HPDE6-E6E7 (cell line): Measurements from ENCODE around the gene MYO1C.
"Not testable (repeated sequence)": the region's sequence is repeated elsewhere in the genome, so short reads cannot be mapped to it uniquely, and the experiment has no call there.

Experiments used
- DNase-seq: peaks from one replicate; pipeline ENCODE4 v3.0.0; 2011; ENCODE audit warnings: missing footprints; ENCODE audit errors: extremely low spot score

The MYO1C gene, protein sequence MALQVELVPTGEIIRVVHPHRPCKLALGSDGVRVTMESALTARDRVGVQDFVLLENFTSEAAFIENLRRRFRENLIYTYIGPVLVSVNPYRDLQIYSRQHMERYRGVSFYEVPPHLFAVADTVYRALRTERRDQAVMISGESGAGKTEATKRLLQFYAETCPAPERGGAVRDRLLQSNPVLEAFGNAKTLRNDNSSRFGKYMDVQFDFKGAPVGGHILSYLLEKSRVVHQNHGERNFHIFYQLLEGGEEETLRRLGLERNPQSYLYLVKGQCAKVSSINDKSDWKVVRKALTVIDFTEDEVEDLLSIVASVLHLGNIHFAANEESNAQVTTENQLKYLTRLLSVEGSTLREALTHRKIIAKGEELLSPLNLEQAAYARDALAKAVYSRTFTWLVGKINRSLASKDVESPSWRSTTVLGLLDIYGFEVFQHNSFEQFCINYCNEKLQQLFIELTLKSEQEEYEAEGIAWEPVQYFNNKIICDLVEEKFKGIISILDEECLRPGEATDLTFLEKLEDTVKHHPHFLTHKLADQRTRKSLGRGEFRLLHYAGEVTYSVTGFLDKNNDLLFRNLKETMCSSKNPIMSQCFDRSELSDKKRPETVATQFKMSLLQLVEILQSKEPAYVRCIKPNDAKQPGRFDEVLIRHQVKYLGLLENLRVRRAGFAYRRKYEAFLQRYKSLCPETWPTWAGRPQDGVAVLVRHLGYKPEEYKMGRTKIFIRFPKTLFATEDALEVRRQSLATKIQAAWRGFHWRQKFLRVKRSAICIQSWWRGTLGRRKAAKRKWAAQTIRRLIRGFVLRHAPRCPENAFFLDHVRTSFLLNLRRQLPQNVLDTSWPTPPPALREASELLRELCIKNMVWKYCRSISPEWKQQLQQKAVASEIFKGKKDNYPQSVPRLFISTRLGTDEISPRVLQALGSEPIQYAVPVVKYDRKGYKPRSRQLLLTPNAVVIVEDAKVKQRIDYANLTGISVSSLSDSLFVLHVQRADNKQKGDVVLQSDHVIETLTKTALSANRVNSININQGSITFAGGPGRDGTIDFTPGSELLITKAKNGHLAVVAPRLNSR

DNA sequence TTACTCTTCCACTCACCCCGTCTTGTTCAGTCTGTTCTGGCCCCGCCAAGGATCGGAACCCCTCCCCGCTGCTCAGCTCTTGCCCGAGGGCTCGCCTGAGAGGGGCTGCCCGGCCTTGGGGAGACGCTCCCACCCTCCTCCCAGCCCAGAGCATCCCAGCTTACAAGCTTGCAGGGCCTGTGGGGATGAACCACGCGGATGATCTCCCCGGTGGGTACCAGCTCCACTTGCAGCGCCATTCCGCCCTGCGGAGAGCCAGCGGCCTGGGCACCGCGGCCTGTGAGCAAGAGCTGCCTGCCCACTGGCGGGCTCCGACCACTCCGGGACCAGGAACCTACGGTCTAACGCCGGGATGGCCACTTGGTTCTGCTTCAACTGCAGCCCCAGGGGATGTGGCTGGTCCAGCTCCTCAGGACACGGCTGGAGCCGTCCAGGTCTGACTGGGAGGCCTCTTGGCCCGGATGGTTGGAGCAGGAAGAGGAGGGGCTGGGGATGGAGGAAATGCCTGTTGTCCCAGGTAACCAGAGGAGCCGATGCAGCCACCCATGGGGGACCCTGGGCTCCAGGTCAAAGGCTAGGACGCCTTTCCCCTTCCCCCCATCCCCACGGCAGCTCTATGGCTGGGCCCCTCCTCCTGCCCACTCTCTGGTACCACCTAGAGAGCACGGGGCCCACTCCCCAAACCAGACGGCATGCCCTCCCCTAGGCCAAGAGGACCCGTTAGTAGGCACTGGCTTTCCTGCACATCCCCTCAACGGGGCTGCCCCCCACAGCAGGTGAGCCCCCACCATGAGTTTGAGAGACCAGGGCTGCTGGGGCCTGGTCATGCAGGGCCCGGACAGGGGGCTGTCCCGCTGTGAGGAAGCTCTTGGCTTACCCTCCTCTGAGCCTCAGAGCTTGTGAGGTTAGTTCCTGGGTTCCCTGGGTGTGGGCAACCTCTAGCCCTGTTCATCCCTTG is at the start of gene MYO1C:
TSS of gene MYO1C (minus strand) at position 438 of the 958 bp plus-strand sequence. CDS start at position 239, 199 bp downstream.
- no peak for DNase-seq

- no peak for DNase-seq
These were observed 49.0 kb upstream of the MYO1C start for GRCh38 chr17:1541367-1541904.

DNA sequence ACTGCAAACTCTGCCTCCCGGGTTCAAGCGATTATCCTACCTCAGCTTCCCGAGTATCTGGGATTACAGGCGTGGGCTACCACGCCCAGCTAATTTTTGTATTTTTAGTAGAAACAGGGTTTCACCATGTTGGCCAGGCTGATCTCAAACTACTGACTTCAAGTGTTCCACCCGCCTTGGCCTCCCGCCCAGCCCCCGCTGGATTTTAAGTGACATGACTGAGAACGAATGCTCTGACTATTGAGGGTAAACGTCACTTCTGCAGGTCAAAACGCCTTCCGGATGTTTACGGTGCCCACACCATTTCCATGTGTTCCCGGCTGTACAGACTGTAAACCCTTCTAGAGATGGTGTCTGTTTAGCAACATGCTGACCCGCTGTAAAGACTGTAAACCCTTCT is 47.3 kb upstream of the MYO1C start:
- no peak for DNase-seq

DNA sequence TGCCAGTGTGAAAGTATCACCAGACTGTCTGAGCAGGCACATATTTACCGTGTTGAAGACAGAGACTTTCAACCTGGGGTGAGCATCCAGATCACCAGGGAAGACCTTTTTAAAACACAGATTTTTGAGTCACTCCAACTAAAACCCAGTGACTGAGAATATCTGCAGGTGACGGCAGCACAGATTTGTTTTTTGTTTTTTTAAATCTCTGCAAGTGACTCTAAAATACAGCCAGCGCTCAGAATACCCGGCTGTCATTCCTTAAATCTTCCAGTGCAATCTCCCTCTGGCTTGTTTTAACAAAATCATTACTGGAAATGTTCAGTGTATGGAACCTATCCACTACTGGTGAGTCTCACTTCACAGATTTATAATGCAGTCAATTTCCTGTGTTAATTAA is 43.3 kb upstream of the MYO1C start:
- DNase-seq, result no peak

- DNase-seq, result no peak
These were observed 41.3 kb upstream of the MYO1C start for GRCh38 chr17:1533661-1534325.

- DNase-seq, result no peak
These were observed 40.5 kb upstream of the MYO1C start for GRCh38 chr17:1532836-1533602.

DNA sequence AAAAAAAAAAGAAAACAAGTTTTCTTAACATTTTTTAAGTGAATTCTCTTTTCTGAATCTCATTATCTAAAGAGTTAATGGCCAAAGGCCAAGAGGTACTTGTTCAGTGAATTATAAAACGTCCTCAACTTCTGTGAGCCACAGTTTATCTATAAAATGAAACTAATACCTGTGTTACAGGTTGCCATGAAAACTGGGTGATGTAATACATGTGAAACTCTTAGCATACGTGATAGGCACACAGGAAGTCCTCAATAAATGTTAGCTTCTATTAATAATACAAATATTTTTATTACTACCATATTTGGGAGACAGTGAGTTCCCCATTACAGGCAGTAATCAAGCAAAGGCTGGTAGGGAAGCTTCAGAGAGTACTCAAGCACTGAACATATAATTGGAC is 37.4 kb upstream of the MYO1C start:
- no peak for DNase-seq

DNA sequence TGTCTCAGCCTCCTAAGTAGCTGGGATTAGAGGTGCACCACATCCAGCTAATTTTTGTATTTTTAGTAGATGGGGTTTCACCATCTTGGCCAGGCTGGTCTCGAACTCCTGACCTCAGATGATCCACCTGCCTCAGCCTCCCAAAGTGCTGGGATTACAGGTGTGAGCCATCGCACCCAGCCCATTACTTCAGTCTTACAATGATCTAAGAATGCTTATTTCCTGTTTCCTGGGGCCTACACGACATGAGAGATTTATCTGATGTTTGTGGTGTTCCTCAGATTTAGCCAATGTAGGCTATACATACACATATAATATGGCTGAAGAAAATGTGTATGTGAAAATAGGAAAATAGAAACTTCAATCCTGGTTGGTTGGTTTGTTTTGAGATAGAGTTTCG is 34.4 kb upstream of the MYO1C start:
- not testable (repeated sequence) for DNase-seq

GRCh38 chr17:1522626-1523025 is 30.1 kb upstream of the MYO1C start:
- DNase-seq, result no peak

DNA sequence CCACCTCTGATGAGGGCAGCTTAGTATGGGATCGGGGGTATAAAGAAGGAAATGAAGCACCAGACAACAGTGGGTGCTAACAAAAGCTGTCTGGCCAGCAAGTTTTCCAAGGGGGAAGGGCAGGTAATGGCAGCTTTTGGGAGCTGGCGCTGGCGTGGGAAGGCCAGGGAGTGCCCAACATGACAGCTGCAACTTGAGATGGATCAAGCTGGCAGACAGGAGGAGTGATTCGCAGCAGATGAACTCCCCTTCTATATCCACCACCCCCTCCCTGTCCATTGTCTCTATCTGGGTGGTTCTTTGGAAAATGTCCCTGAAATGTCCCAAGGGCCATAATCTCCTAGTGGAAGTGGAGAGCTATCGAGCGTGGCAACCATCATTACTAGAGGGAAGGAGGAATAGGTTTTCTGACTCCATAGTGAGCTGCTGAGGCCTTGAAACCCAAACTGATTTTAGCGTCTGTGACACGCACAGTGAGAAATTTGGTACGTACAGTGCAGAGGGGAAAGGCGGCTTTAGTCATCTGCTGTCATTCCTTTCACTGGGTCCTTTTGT is 28.7 kb upstream of the MYO1C start:
- no peak for DNase-seq

GRCh38 chr17:1519678-1520077 is 27.2 kb upstream of the MYO1C start:
- no peak for DNase-seq

DNA sequence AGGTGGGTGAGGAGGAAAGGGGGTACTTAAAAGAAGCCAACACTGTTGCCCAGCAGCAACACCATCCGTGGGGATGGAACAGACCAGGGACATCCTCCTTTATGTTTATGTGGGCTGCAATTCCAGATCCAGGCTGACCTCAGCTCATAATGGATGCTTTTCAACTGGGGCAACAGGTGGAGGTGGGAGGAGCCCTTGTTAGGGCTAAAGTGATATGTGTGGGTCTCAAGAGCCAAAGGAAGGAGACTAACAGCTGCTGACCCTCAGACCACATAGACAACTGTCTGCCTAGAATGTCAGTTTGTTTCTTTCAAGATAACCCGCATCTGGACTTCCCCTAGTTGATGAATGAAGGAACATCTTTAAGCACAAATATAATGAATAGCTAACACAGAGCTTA is 25.9 kb upstream of the MYO1C start:
- no peak for DNase-seq

- peak; percentile 97 for DNase-seq
These were observed 24.1 kb upstream of the MYO1C start, which contains the start of gene INPP5K for GRCh38 chr17:1516388-1517161. Gene INPP5K (minus strand): TSS chr17:1516612. CDS start chr17:1516499, 113 bp downstream.

DNA sequence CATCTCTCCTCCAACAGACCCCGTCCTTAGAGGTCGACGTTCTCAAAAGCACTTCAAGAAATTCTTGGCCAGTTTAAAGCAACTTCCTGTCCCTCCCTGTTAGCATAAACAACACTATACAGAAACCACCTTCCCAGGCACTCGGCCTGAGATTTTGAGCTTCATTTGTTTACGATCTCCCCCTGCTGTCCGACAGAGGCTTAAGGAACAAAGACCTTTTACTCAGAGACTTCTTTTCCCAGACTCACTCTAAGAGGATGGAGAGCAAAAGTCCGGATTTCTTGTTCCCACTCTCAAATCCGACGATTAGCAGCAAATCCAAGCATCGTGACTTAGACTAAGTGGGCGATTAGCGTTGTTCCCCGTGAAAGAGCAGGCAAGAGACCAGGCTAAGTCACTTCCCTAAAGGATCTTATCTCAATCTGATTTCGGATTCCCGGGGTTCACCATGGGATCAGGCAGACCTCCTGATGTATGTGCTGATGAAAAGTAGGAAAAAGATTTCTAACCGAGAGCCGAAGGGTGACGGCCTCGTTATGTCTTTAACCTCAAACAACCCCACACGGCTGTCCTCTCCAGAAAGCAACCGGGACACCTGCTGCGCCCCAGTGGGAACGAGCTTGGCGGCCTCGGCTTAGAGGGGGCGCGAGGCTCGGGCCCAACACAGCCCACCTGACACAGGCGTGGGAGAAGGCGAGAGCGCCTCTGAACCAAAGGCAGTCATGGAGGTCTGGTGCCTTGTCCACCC is 23.3 kb upstream of the MYO1C start:
- DNase-seq, result peak; percentile 73

GRCh38 chr17:1512351-1512750 is 19.9 kb upstream of the MYO1C start:
- DNase-seq, result no peak

GRCh38 chr17:1511756-1512321 is 19.4 kb upstream of the MYO1C start:
- no peak for DNase-seq

GRCh38 chr17:1511290-1511689 is 18.8 kb upstream of the MYO1C start:
- DNase-seq, result no peak
